CD4-positive, alpha-beta T cell treated with Interleukin-6 for 4 hours (primary cell): ENCODE measurements around the gene SLC25A33.

Source experiments
- DNase-seq: peaks from one replicate; pipeline ENCODE4 v3.0.0-alpha.2; 2020; ENCODE audit warnings: mixed read lengths

SLC25A33 gene

GRCh38 chr1:9628541-9629444 is 89.5 kb downstream of the SLC25A33 start:
- DNase-seq = peak; percentile 83

- peak; percentile 85 for DNase-seq
These were observed 90.4 kb downstream of the SLC25A33 start for GRCh38 chr1:9629445-9630201.

DNA sequence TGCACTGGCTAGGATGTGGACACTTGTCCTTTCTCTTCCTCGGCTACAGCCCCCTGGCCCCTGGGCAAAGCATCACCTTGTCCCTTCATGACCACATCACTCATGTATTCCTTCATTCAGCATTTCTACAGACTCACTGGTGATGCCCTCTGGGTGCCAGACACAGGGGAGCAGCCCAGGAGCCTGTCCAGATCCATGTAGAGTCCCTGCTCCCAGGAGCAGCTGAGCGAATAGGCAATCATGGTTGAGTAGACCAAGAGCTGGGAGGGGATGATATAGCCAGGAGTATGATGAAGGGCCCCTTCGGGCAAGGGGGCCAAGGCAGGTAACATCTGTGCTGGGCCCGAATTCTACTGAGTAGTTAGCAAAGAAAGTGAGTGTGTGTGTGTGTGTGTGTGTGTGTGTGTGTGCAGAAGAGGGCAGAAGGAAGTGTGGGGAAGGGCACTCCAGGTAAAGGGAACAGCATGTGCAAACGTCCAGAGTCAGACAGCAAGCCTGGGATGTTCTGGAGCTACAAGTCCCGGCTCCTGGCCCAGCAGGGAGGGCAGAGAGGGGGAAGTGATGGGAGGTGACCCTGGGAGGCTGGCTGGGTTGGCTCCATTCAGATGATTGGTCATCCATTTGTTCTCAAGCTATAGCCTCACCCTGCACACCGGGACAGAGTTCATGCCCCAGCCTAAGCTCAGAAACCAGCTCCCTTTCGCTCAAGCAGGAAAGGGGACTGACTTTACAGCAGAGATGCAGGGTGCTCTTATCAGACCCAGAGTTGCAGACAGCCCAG is 91.3 kb downstream of the SLC25A33 start:
- peak; percentile 47 for DNase-seq

DNA sequence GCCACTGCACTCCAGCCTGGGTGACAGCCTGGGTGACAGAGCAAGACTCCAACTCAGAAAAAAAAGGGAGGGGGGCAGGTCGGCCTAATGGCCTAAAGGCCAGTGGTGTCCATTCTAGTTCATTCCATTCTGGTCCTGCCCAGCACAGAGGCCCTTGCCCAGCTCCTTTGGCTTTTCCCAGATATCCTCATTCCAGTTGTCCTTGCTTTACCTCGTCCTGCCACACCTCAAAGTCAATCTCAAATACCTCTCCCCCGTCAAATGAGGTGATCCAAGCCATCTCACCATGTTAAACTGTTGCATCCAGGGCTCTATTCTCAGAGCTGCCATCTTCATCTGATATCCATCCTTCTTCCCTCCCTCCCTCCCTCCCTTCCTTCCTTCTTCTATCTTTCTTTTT is 92.3 kb downstream of the SLC25A33 start:
- no peak for DNase-seq

- no peak for DNase-seq
These were observed 94.2 kb downstream of the SLC25A33 start for GRCh38 chr1:9633493-9633892.

DNA sequence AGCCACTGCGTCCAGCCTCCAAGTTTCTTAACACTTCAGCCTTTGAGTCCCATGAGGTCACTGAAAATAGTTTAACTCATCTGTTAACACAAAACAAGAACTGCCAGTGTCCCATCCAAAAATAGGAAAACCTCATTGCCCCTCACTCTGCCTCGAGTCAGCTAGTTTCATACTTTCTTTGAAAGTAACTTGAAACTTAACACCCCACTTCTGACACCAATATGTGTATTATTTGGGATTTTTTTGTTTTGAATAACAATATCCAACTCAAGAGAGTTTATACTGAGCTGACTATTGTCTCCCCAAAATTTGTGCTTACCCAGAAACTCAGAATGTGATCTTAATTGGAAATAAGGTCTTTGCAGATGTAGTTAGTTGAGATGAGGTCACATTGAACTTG is 95.3 kb downstream of the SLC25A33 start:
- DNase-seq = no peak
